LNCaP clone FGC (cell line): ENCODE data around the gene KIAA0232.

Source experiments
- DNase-seq: peaks from one replicate; pipeline ENCODE4 v3.0.0-alpha.2; 2011; ENCODE audit warnings: low read depth
- H3K4me3 ChIP-seq: 2 replicates; pipeline ENCODE4 v1.5.1; 2011; ENCODE audit warnings: mild to moderate bottlenecking, low read depth, low read length, control low read depth
- CTCF ChIP-seq: IDR thresholded peaks from 2 replicates; pipeline ENCODE4 v1.5.1; 2012; ENCODE audit warnings: mild to moderate bottlenecking; ENCODE audit not compliant: control insufficient read depth, insufficient read depth; ENCODE audit errors: extremely low read depth

Gene KIAA0232

DNA sequence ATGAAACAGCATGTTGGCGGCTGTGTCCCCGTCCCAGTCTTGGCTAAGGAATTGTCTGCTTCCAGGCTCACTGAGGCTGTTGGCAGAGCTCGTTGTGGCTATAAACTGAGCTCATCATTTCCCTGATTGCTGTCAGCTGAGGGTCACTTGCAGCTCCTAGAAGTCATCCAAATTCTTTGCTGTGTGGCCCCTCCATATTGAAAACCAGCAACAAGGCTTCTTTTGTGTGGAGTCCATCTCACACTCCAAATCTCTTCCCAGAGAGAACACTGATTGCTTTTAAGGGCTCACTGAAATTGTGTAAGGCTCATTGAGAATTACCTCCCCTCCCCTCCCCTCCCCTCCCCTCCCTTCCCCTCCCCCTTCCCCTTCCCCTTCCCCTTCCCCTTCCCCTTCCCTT, 150.4 kb downstream of the KIAA0232 start:
- no peak for DNase-seq
- no peak for TF ChIP-seq CTCF
- H3K4me3 ChIP-seq: no peak overlapping the region
